Prostate gland (tissue), 2 donors: ENCODE measurements around the gene IGSF1. TPM values are rescaled to one million over a fixed set of nuclear protein-coding genes. Genes with fewer than 3 reads are reported as not detected.

Source experiments
- DNase-seq: peaks from one replicate; pipeline ENCODE4 v3.0.0-alpha.2; 2019; ENCODE audit warnings: low spot score
- H3K27ac ChIP-seq, 2 donors: fragments of 200-600 bp; sonication (generic); 2 replicates each; pipeline ENCODE4 v1.5.1; 2017 to 2019
- H3K27me3 ChIP-seq: fragments of 200-600 bp; sonication (generic); replicated peaks from 2 replicates; pipeline ENCODE4 v1.5.1; 2019; ENCODE audit not compliant: insufficient read depth
- H3K36me3 ChIP-seq, 2 donors: fragments of 200-600 bp; sonication (generic); 1 replicate in 1 of 2; 2 replicates in 1 of 2; pipeline versions ENCODE4 v1.5.1 to v1.8.1; 2017 to 2019
- H3K4me1 ChIP-seq: fragments of 200-600 bp; sonication (generic); replicated peaks from 2 replicates; pipeline ENCODE4 v1.5.1; 2019
- H3K4me3 ChIP-seq, 2 donors: fragments of 200-600 bp; sonication (generic); 2 replicates each; pipeline ENCODE4 v1.5.1; 2017 to 2019
- H3K9me3 ChIP-seq: fragments of 200-600 bp; sonication (generic); 2 replicates; pipeline ENCODE4 v1.5.1; 2017
- POLR2A ChIP-seq: fragments of 450-650 bp; IDR thresholded peaks from one replicate; pipeline ENCODE4 v1.6.1; 2016; ENCODE audit warnings: antibody characterized with exemption, mild to moderate bottlenecking
- POLR2AphosphoS5 ChIP-seq: sonication (generic); formaldehyde crosslinking; IDR thresholded peaks from one replicate; pipeline ENCODE4 v1.6.1; 2017; ENCODE audit warnings: antibody characterized with exemption
- WGBS: methylation state at CpG from one replicate; pipeline ENCODE4 v1.1.5; 2018; 5-methylcytosine and 5-hydroxymethylcytosine counted together
- intact Hi-C: fragments of 100-400 bp; cut with DNase I; formaldehyde crosslinking; loops from one replicate; pipeline ENCODE4 v1.14.2; 2022
- total RNA-seq, 2 donors: library from RNA; depleted of rRNA; stranded (reverse); fragments of >200 nt; gene quantifications; one replicate each; pipeline ENCODE4 v1.1.0, GENCODE V29; 2016
- TF ChIP-seq, protein P1 (sequence below), 4 experiments: fragments of 200-600 bp in 2 of 4; fragments of 450-650 bp in 2 of 4; sonication (generic) in 2 of 4; IDR thresholded peaks; 1 replicate in 3 of 4; 2 replicates in 1 of 4; pipeline ENCODE4 v1.5.1; 2016 to 2019; ENCODE audit warnings: antibody characterized with exemption in 4 of 4, mild to moderate bottlenecking in 2 of 4, moderate library complexity in 2 of 4

The IGSF1 gene
- total RNA-seq, 2 donors from 2014 or later, result 1.5 to 11.0 TPM

GRCh38 chrX:131225078-131225477 lies 64.0 kb downstream of the IGSF1 start:
- TF ChIP-seq POLR2A (no peak), POLR2AphosphoS5 (no peak)
- TF ChIP-seq, protein P1, sequence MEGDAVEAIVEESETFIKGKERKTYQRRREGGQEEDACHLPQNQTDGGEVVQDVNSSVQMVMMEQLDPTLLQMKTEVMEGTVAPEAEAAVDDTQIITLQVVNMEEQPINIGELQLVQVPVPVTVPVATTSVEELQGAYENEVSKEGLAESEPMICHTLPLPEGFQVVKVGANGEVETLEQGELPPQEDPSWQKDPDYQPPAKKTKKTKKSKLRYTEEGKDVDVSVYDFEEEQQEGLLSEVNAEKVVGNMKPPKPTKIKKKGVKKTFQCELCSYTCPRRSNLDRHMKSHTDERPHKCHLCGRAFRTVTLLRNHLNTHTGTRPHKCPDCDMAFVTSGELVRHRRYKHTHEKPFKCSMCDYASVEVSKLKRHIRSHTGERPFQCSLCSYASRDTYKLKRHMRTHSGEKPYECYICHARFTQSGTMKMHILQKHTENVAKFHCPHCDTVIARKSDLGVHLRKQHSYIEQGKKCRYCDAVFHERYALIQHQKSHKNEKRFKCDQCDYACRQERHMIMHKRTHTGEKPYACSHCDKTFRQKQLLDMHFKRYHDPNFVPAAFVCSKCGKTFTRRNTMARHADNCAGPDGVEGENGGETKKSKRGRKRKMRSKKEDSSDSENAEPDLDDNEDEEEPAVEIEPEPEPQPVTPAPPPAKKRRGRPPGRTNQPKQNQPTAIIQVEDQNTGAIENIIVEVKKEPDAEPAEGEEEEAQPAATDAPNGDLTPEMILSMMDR (IDR thresholded peaks at IDR 0.05), result no peak
- Histone ChIP-seq H3K27me3 (no peaks in the 10 kb centered on the region), H3K36me3 (no peaks in the 10 kb centered on the region), H3K4me1 (no peaks in the 10 kb centered on the region), H3K9me3 (no peaks in the 10 kb centered on the region), H3K27ac (no peak overlapping the region), H3K4me3 (no peak overlapping the region)
- intact Hi-C loops, result no loop called here
- no peak for DNase-seq
- WGBS, result 90% methylated on average over 2 of the region's 2 CpGs

Other genes starting within 250 kb of the IGSF1 start
- gene ARHGAP36, start 231.0 kb downstream of the IGSF1 start, total RNA-seq, result 1 to 10 TPM in 1 of 2 donors, under 1 TPM in 1; 0.36 to 1.6 TPM